NOMO-1 (cell line): ENCODE data around the gene P3H3.
A peak's percentile ranks its signal among the peaks of the same experiment; 100 is the strongest.

Source experiments
- DNase-seq, 2 experiments: peaks; one replicate each; lab custom pipeline; 2025; ENCODE audit not compliant: unreplicated experiment in 2 of 2; lab: John Stamatoyannopoulos, UW

The P3H3 gene

DNA sequence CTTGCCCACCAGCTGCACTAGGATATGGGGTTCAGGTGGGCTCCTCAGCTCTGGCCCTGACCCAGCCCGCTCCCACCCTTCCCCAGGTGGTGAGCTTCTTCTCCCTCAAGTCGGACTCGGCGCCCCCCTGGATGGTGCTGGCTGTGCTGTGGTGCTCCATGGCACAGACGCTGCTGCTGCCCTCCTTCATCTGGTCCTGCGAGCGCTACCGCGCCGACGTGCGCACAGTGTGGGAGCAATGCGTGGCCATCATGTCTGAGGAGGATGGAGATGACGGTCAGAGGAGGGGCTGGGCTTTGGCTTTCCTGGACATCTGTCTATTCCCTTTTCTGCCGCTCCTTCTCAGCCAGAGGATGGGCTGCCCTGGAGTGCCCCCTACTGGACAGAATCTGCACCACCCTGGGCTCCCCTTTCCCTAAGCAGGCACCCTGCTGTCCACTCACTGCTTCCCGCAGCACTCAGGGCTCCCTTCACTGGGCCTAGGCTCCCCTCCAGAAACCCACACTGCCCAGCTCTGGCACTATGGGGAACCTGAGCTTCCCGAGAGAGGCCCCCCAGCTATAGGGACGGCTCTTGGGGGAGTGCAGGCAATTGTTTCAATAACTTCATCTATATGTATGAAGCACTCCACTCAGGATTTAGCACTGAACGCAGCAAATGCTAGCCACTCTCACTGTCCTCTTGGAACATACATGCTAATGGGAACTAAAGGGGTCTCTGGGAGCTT is 2.6 kb upstream of the P3H3 start:
- peak; percentile 62 to 67 for DNase-seq

DNA sequence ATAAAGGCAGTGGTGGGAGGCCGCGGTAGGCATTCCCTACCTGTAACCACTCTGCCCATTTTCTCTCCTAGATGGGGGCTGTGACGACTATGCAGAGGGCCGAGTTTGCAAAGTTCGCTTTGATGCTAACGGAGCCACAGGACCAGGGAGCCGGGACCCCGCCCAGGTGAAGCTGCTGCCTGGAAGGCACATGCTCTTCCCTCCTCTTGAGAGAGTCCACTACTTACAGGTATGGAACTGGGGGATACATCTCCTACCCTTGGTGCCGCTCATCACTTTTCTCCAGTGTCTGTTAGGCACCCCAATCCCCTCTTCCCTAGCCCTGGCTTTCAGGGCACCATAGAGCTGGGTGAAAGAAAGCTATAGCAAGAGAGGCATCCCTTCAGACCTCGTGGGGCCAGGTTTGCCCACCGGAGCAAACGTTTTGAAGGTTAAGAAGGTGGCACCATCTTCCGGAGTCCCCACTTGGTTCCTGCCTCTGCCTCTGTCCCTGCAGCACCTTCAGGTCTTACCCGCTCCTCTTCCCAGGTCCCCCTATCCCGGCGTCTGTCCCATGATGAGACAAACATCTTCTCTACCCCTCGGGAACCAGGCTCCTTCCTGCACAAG is 2.0 kb upstream of the P3H3 start:
- no peak for DNase-seq

DNA sequence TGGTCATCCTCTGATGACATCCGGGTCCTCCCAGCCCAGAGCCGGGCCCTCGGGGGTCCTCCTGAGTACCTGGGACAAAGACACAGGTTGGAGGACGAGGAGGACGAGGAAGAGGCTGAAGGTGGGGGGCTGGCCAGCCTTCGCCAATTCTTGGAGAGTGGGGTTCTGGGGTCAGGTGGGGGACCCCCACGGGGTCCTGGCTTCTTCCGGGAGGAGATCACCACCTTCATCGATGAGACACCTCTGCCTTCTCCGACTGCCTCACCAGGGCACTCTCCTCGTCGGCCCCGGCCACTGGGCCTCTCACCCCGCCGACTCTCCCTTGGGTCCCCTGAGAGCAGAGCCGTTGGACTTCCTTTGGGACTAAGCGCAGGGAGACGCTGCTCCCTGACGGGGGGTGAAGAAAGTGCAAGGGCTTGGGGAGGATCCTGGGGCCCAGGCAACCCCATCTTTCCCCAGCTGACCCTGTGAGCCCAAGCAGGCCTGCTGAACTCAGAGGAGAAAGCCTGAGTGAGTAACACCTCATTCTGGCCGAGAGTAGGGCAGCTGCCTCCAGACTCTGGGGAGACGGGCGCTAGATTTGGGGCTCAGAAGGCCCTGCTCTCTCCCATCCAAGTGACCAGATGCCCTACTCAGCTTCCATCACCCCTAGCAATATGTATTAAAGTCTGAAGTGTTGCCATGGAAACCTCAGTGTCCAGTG is 1.3 kb upstream of the P3H3 start:
- no peak for DNase-seq

DNA sequence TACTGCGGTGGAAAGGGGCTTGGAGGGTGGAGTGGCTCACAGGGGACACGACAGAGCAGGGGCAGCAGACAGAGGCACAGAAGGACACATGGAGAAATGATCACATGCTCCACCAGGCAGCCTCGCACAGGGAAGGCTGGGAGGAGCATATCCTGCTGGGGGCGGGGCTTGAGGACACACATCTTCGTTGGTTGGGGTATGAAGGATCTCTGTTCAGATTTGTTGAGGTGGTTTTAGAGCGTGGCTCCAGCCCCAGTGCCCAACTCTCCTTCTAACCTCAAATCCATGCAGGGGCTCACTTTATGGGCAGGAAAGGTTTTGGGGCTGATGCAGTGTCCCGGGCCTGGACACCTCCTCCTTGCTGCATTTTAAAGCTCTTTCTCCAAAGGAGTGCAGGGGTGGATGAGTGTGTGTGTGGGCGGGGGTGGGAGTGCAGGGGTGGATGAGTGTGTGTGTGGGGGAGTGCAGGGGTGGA is 733 bp upstream of the P3H3 start:
- DNase-seq: no peak

DNA sequence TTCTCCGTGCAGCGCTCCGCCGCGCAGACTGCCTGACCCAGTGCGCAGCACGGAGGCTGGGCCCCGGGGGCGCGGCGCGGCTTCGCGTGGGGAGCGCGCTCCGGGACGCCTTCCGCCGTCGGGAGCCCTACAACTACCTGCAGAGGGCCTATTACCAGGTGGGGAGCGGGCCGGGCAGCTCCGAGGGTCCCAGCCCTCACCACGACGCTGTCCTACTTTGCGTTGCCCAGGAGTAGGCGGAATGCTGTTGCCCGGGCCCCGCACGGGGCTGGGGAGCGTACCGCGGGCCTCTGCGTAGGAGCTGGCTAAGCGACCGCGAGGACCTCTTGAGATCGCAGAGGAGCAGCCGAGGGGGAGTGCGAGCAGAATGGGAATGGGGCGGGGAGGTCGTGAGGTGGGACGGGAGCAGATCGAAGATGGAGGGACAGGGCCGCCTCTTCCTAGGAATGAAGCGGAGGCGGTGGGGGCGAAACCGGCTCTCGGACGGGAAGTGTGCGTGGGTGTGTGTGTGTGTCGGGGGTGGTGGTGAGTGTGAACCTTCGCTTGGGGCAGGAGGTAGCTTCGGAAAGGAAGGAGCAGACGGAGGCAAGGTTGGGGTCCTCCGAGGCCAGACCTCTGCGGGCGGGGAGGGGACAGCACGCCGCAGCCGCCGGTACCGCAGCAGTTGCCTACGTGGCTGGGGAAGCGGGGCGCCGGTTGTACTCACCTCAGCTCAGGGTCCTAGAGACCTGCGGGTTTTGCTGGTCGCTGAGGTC is 751 bp downstream of the P3H3 start:
- DNase-seq: no peak

DNA sequence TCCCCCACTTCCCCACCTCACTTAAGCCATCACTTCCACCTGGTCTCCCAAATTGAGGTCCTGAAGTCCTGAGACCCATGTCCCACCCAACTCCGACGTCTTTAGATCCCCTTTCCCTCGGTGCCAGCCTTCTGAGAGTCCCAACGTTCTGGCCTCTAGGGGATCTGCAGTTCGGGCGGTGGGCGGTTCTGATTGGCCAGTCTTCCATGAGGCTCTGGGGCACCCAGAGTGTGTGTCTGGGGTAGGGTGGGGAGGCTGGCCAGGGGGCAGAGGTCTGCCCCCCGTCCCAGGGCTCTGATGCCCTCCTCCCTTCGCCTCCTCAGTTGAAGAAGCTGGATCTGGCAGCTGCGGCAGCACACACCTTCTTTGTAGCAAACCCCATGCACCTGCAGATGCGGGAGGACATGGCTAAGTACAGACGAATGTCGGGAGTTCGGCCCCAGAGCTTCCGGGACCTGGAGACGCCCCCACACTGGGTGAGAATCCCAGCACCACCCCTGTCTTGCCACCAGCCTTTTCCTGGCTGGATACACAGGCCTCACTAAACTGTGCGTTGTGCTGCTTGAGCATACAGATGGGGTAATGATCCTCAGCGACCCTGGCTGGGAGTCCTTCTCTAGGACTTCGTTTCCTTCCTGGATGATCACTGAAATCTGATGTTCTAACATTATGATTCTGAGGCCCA is 1.5 kb downstream of the P3H3 start:
- DNase-seq: no peak

DNA sequence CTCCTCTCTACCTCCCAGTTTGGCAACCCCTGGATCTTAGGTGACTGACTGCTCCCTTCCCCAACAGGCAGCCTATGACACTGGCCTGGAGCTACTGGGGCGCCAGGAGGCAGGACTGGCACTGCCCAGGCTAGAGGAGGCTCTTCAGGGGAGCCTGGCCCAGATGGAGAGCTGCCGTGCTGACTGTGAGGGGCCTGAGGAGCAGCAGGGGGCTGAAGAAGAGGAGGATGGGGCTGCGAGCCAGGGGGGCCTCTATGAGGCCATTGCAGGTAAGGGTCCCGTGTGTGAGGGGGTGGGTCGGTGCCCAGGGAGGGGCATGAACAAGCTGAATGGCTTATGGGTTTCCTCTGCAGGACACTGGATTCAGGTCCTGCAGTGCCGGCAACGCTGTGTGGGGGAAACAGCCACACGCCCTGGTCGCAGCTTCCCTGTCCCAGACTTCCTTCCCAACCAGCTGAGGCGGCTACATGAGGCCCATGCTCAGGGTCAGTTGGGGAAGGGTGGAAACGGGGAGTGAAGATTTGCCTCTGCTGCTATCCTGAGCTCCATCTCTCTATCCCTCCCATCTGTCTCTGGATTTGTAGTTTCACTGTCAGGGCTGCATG is 2.2 kb downstream of the P3H3 start:
- no peak for DNase-seq

DNA sequence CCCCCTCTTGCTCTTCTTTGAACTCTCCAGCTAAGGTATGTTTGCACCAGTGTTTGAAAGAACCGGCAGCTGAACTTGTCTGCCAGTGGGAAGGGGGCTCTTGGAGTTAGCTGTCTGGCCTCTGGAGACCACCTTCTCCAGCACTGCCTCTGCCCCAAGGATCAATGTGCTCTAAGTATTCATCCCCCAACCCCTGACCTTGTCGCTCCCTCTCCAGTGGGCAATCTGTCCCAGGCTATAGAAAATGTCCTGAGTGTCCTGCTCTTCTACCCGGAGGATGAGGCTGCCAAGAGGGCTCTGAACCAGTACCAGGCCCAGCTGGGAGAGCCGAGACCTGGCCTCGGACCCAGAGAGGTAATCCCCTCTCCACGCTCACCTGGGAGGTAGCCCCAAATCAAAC is 2.8 kb downstream of the P3H3 start:
- DNase-seq: no peak

DNA sequence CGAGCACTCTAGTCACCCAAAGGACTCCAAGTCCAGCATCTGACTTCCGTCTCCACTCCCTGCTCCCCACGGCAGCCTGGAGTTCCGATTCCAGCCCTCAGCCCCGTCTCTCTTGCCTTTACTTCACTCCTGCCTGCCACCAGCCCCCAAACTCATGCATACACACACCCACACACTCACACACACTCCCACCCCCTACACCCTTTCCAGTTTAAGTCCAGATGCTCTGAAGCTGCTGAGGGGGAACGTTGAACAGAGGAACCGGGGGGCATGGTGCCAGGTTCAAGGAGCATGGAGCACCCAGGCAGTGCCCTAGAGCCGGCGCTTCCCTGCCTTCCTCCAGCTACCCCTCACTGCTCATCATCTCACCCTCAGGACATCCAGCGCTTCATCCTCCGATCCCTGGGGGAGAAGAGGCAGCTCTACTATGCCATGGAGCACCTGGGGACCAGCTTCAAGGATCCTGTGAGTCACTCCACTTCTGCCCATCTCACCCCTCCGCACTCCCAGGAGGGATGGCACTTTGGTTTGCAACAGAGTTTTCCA is 3.3 kb downstream of the P3H3 start:
- DNase-seq: no peak

DNA sequence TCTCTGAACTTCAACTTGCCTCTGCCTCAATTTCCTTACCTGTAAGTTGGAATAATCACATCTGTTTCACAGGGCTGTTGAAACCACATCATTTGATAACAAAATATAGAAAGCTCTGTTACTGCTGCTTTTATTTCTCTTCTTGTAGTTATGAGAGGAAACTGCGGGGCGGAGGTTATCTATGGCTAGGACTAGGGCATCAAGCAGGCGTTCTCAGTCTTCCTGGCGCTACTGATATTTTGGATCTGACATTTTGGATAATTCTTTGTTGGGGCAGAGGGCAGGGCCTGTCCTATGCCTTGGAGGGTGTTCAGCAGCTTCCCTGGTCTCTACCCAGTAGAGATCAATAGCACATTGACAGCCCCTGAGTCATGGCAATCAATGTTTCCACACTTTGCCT is 3.9 kb downstream of the P3H3 start:
- DNase-seq: no peak

DNA sequence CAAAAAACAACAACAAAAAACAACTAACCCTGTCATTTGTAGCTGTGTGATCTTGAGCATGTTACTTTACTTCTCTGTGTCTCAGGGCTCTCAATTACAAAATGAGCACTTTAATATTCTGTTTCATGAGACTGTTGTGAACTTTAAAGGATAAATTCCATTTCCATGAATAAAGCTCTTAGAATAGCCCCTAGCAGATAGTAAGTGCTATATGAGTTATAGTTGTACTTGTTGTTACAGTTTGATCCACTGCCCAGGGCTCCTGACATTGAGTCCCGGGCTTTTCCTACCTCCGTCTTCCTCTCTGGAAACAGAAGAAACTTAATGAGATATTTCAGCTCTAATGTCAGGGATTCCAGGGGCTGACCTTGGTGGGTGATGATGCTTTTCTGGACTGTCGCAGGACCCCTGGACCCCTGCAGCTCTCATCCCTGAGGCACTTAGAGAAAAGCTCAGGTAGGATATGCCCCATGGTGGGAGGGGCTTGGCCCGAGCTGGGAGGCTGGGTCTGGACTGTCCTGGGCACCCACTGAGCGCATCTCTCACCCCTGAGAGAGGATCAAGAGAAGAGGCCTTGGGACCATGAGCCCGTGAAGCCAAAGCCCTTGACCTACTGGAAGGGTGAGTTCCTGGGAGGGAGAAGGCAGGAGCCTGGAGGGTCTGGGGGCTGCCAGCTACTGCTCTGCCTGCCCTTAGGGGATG is 5.1 kb downstream of the P3H3 start:
- DNase-seq: no peak

DNA sequence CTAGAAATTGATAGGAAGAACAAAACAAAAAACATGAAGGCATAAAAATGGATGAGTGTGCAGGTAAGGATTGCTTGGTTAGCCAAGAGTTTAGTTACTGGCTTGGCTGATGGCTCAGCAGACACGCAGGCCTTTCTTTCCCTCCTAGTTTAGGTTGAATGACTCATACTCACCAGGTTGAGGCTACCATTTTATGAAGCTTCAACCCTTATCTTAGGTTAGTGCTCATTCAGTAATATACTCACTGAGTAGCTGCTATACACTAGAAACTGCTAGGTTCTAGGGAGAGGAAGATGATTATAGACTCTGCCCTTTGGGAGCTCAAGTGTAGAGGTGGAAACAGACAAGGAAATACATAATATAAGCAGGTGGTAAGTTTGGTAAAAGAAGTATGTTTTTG is 6.0 kb downstream of the P3H3 start:
- no peak for DNase-seq

DNA sequence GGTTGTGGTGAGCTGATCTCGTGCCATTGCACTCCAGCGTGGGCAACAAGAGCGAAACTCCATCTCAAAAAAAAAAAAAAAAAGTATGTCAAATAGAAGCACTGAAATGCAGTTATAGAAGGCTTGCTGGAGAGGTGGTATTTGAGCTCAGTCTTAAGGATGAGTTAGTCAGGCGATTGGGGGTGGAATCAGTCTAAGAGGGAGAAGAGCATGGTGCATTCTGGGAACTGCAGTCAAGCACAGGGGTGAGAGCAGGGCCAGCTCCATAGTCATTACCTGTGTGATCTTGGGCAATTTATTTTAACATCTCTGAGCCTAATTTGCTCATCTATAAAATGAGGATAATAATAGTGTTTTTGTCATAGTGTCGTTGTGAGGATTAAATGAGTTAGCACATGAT is 6.7 kb downstream of the P3H3 start:
- DNase-seq: no peak

DNA sequence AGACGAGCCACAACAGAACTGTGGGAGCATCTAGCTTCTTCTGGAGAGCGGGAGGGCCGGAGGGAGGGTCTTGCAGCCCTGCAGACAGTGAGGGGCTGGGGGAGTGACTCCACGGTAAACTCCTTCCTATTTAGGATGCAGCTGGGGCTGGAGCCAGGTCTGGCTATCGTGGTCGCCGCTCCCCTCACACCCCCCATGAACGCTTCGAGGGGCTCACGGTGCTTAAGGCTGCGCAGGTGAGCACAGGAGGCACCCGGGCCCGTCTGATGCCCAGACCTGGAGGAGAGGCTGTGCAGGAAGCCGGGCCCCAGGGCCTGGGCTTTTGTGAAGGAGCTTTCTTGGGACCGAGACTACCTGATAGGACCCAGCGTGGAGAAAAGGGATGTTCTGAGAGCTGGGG is 8.6 kb downstream of the P3H3 start:
- no peak for DNase-seq

DNA sequence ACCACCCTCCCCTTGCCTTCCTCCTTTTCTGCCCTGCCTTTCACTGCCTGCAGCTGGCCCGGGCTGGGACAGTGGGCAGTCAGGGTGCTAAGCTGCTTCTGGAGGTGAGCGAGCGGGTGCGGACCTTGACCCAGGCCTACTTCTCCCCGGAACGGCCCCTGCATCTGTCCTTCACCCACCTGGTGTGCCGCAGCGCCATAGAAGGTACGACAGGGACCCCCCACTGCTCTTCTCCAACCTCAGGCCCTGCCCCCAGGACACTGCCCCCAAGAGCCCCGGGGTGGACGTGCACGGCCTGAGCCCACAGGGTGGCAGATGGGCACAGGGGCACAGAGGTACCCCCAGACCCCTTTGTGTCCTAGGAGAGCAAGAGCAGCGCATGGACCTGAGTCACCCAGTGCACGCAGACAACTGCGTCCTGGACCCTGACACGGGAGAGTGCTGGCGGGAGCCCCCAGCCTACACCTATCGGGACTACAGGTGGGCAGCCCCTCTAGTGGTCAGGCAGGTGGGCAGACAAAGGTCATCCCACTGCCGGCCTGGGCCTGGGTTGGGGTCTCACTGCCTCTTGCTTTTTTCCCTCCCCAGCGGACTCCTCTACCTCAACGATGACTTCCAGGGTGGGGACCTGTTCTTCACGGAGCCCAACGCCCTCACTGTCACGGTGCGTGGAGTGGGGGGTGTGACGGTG is 9.3 kb downstream of the P3H3 start:
- DNase-seq: no peak

DNA sequence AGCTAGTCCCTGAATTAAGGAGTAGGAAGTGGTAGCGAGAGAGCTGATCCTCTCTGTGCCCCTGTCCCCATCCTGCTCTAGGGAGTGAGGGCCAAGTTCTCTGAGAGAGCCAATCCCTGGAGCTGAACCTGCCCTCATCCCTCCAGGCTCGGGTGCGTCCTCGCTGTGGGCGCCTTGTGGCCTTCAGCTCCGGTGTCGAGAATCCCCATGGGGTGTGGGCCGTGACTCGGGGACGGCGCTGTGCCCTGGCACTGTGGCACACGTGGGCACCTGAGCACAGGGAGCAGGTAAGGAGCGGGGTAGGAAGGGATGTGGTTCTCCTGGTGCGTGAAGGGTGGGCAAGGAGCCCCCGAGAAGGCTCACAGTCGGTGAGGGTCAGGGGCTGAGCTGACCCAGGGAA is 10.6 kb downstream of the P3H3 start:
- DNase-seq: no peak

DNA sequence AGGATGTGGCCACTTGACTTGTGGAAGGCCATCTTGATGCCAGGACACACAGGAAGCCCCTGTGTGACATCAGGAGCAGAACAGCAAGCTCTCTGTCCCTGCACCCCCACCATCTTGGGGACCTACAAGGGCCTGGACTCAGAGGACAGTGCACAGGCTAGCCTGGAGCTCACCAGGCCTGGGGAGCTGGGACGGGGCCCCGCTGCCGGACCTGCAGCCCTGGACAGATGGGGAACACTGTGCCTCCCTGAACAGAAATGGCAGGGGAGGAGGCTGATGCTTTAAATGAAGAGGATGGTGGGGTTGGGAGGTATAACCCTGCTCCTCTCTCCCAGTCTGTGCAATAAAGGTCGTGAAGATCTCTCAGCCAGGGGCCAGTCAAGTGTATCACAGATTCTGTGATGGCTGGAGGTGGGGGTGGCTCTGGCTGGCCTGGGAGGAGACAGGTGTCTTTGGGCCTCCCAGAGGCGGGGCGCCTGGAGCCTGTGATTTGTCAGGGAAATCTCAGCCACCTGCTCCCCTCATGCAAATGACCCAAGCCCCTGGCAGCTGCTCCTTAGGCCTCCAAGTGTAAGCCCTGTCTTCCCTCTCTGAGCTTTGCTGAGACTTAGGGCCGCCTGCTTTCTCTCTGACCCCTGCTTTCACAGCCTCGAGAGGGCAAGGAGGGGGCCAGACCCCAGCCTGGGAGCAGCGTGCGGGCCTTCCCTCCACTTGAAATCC is 11.4 kb downstream of the P3H3 start:
- no peak for DNase-seq

DNA sequence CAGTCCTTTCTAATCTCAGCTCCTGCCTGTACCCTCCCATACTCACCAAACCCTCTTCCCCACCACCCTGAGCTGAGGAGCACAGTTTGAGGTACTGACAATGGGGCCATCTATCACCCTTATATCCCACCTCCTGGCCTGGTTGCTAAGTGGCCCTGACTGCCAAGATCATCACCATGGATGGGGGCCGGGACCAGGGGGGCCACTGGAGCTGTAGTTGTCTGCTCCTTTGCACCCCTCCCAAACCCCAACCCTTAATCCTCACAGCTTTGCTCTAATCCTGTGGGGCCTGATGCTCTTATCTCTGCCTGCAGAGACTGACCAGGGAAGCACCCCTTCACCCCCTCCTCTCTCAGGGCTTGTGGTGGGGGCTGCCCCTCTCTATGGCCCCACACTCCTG is 12.1 kb downstream of the P3H3 start:
- DNase-seq: no peak
